Activated CD8-positive, alpha-beta memory T cell treated with anti-CD3 and anti-CD28 coated beads, Interleukin-2, amount 50 U/mL, for 4 hours (primary cell): ENCODE results near the gene TIFAB.

Source experiments
- DNase-seq: peaks from one replicate; pipeline ENCODE4 v3.0.0-alpha.2; 2020

TIFAB gene

GRCh38 chr5:135422419-135422818 lies 29.7 kb downstream of the TIFAB start:
- no peak for DNase-seq

- no peak for DNase-seq
Measured at GRCh38 chr5:135417083-135417482, 35.1 kb downstream of the TIFAB start.

GRCh38 chr5:135405082-135405481 lies 47.1 kb downstream of the TIFAB start:
- DNase-seq, result no peak

GRCh38 chr5:135402031-135402430 lies 50.1 kb downstream of the TIFAB start:
- no peak for DNase-seq

GRCh38 chr5:135400866-135401265 lies 51.3 kb downstream of the TIFAB start:
- DNase-seq, result no peak

GRCh38 chr5:135399794-135400542 lies 52.2 kb downstream of the TIFAB start:
- no peak for DNase-seq

- peak; percentile 82 for DNase-seq
Measured at GRCh38 chr5:135398855-135399793, 53.0 kb downstream of the TIFAB start, which contains the start of gene MACROH2A1. Gene MACROH2A1 (minus strand): TSS chr5:135399231. CDS start chr5:135389093, 10,138 bp downstream.

GRCh38 chr5:135398160-135398854 lies 53.8 kb downstream of the TIFAB start:
- peak; percentile 31 for DNase-seq
